Measurements from ENCODE around the gene PTH2R. TPM values are rescaled to one million over a fixed set of nuclear protein-coding genes. Genes with fewer than 3 reads are reported as not detected.

Gene PTH2R
- total and polyA plus RNA-seq, 9 of the 15 experiments (the other 6 are each of a cell fraction or from before 2014, with no cell fraction given) = 2.7 to 8.8 (median 4.2) TPM

DNA sequence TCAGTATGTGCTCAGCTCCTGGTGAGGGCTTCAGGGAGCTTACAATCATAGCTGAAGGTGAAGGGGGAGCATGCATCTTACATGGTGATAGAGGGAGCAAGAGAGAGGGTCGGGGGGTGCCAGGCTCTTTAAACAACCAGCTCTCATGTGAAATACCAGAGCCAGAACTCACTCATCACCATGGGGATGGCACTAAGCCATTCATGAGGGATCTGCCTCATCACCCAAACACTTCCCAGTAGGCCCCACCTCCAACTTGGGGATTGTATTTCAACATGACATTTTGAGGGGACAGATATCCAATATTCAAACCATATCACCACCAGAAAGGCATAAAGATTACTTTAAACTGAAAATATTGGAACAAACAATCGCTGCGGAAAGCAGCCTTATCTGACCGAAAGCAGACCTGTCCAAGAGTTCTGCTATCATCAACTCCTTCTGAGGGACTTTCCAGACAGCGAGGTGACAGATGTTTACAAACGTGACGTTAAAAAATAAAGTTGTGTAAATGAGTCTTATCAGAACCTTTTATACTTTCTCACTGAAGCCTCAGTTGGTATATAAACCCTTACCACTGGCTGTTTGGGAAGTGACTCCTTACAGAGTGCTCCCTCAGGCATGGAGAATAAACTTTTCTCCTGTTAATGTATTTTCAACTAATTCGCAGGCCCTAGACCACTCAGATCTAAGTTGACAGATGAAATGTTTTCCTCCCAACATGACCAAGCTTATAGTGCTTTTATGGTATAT lies 35.5 kb upstream of the PTH2R start (continued):
- TF ChIP-seq, protein P1, sequence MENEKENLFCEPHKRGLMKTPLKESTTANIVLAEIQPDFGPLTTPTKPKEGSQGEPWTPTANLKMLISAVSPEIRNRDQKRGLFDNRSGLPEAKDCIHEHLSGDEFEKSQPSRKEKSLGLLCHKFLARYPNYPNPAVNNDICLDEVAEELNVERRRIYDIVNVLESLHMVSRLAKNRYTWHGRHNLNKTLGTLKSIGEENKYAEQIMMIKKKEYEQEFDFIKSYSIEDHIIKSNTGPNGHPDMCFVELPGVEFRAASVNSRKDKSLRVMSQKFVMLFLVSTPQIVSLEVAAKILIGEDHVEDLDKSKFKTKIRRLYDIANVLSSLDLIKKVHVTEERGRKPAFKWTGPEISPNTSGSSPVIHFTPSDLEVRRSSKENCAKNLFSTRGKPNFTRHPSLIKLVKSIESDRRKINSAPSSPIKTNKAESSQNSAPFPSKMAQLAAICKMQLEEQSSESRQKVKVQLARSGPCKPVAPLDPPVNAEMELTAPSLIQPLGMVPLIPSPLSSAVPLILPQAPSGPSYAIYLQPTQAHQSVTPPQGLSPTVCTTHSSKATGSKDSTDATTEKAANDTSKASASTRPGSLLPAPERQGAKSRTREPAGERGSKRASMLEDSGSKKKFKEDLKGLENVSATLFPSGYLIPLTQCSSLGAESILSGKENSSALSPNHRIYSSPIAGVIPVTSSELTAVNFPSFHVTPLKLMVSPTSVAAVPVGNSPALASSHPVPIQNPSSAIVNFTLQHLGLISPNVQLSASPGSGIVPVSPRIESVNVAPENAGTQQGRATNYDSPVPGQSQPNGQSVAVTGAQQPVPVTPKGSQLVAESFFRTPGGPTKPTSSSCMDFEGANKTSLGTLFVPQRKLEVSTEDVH (IDR thresholded peaks at IDR 0.05; ENCODE audit: low read depth, partially characterized antibody) = no peak
- TF ChIP-seq ZKSCAN3 (CRISPR knock-in tag; IDR thresholded peaks at IDR 0.05) (no peak), RBM34 (IDR thresholded peaks at IDR 0.05; ENCODE audit: borderline replicate concordance, insufficient read depth, low read length) (no peak), TEAD1 (CRISPR knock-in tag; IDR thresholded peaks at IDR 0.05) (no peak), MBD2 (IDR thresholded peaks at IDR 0.05; ENCODE audit: borderline replicate concordance, low read depth) (no peak), KLF10 (CRISPR knock-in tag; IDR thresholded peaks at IDR 0.05) (no peak), RAD21 (CRISPR knock-in tag; conservative IDR thresholded peaks at IDR 0.05 in 1 of 2, IDR thresholded peaks at IDR 0.05 in 1 of 2) (no peak), ZNF668 (CRISPR knock-in tag; IDR thresholded peaks at IDR 0.05) (no peak), HDAC6 (IDR thresholded peaks at IDR 0.05; ENCODE audit: low read depth, low read length) (no peak), KDM4B (IDR thresholded peaks at IDR 0.05; ENCODE audit: borderline replicate concordance in 2 of 2, low read depth in 1 of 2) (no peak), C11orf30 (IDR thresholded peaks at IDR 0.05; ENCODE audit: low read depth) (no peak), TCFL5 (CRISPR knock-in tag; conservative IDR thresholded peaks at IDR 0.05) (no peak), ZNF551 (CRISPR knock-in tag; IDR thresholded peaks at IDR 0.05) (no peak)
- TF ChIP-seq, protein P2, sequence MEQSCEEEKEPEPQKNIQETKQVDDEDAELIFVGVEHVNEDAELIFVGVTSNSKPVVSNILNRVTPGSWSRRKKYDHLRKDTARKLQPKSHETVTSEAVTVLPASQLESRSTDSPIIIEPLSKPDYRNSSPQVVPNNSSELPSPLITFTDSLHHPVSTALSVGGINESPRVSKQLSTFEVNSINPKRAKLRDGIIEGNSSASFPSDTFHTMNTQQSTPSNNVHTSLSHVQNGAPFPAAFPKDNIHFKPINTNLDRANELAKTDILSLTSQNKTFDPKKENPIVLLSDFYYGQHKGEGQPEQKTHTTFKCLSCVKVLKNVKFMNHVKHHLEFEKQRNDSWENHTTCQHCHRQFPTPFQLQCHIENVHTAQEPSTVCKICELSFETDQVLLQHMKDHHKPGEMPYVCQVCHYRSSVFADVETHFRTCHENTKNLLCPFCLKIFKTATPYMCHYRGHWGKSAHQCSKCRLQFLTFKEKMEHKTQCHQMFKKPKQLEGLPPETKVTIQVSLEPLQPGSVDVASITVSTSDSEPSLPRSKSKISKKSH (CRISPR knock-in tag; IDR thresholded peaks at IDR 0.05) = no peak
- TF ChIP-seq, protein P3, sequence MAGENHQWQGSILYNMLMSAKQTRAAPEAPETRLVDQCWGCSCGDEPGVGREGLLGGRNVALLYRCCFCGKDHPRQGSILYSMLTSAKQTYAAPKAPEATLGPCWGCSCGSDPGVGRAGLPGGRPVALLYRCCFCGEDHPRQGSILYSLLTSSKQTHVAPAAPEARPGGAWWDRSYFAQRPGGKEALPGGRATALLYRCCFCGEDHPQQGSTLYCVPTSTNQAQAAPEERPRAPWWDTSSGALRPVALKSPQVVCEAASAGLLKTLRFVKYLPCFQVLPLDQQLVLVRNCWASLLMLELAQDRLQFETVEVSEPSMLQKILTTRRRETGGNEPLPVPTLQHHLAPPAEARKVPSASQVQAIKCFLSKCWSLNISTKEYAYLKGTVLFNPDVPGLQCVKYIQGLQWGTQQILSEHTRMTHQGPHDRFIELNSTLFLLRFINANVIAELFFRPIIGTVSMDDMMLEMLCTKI (IDR thresholded peaks at IDR 0.05; ENCODE audit: partially characterized antibody) = no peak
- TF ChIP-seq, protein P4, sequence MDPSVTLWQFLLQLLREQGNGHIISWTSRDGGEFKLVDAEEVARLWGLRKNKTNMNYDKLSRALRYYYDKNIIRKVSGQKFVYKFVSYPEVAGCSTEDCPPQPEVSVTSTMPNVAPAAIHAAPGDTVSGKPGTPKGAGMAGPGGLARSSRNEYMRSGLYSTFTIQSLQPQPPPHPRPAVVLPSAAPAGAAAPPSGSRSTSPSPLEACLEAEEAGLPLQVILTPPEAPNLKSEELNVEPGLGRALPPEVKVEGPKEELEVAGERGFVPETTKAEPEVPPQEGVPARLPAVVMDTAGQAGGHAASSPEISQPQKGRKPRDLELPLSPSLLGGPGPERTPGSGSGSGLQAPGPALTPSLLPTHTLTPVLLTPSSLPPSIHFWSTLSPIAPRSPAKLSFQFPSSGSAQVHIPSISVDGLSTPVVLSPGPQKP (CRISPR knock-in tag; IDR thresholded peaks at IDR 0.05) = no peak
- TF ChIP-seq, protein P5, sequence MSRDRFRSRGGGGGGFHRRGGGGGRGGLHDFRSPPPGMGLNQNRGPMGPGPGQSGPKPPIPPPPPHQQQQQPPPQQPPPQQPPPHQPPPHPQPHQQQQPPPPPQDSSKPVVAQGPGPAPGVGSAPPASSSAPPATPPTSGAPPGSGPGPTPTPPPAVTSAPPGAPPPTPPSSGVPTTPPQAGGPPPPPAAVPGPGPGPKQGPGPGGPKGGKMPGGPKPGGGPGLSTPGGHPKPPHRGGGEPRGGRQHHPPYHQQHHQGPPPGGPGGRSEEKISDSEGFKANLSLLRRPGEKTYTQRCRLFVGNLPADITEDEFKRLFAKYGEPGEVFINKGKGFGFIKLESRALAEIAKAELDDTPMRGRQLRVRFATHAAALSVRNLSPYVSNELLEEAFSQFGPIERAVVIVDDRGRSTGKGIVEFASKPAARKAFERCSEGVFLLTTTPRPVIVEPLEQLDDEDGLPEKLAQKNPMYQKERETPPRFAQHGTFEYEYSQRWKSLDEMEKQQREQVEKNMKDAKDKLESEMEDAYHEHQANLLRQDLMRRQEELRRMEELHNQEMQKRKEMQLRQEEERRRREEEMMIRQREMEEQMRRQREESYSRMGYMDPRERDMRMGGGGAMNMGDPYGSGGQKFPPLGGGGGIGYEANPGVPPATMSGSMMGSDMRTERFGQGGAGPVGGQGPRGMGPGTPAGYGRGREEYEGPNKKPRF (IDR thresholded peaks at IDR 0.05; ENCODE audit: low read depth, low read length) = no peak
- TF ChIP-seq, protein P6, sequence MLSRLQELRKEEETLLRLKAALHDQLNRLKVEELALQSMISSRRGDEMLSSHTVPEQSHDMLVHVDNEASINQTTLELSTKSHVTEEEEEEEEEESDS (CRISPR knock-in tag; IDR thresholded peaks at IDR 0.05) = no peak
